ENCODE data around the gene DSCAM.

DNA sequence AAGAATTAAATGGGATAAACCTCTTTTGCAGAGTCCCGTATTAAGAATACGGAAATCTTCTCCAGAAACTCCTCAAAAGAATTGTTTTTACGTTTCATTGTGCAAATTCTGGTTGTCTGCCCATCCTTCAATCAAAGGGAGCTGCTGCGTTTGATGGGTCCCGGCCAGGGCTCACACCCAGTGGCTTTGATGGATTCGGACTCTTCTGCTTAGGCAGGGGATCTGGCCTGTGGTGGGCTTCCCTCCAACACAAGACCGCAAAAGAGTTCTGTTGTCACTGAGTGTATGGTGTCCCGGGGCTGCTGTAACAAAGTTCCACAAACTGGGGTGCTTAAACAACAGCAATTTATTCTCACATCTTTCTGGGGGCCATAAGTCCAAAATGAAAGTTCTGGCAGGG lies 577.7 kb downstream of the DSCAM start:
- TF ChIP-seq, protein P1, sequence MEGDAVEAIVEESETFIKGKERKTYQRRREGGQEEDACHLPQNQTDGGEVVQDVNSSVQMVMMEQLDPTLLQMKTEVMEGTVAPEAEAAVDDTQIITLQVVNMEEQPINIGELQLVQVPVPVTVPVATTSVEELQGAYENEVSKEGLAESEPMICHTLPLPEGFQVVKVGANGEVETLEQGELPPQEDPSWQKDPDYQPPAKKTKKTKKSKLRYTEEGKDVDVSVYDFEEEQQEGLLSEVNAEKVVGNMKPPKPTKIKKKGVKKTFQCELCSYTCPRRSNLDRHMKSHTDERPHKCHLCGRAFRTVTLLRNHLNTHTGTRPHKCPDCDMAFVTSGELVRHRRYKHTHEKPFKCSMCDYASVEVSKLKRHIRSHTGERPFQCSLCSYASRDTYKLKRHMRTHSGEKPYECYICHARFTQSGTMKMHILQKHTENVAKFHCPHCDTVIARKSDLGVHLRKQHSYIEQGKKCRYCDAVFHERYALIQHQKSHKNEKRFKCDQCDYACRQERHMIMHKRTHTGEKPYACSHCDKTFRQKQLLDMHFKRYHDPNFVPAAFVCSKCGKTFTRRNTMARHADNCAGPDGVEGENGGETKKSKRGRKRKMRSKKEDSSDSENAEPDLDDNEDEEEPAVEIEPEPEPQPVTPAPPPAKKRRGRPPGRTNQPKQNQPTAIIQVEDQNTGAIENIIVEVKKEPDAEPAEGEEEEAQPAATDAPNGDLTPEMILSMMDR (IDR thresholded peaks at IDR 0.05): no peak
- TF ChIP-seq POLR2A (IDR thresholded peaks at IDR 0.05) (no peak), EP300 (IDR thresholded peaks at IDR 0.05) (no peak)
